Measurements from ENCODE around the gene FMNL2. TPM values are rescaled to one million over a fixed set of nuclear protein-coding genes. Genes with fewer than 3 reads are reported as not detected.

FMNL2 gene
- polyA plus RNA-seq, 3 donors = 0.28 to 3.2 (median 0.71) TPM

DNA sequence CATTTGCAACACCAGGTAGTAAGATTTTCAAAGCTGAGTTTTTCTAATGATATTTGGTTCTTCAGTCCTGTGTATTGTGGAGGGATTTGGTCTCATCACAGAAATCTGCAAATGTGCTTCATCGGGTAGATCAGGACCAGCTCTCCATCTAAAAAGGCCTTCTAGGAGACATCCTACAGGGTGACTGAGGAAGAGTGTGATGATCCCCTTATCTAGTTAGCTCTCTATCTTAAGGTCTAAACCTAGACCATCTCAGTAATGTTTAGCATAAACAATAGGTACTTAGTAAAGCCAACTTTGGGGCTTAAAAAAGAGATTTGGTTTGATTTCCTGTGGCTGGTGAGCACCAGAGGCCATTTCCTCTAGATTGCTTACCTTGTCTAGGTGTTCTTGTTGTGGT is 237.1 kb downstream of the FMNL2 start:
- no peaks in the 10 kb centered on the region for H3K27me3 ChIP-seq (ENCODE audit: control insufficient read depth in 2 of 2, insufficient read depth in 2 of 2, low read length in 2 of 2)
- TF ChIP-seq CTCF (IDR thresholded peaks at IDR 0.05) = no peak
- DNase-seq = no peak
- H3K4me1 ChIP-seq (ENCODE audit: control insufficient read depth in 1 of 2, insufficient read depth in 2 of 2, low read length in 2 of 2) = peaks cover 0 to under 1% of the 10 kb centered on the region in 2 donors
- H3K27me3 Mint-ChIP-seq (ENCODE audit: low read depth in 3 of 3) = peaks cover 0 to 2% (median 0%) of the 10 kb centered on the region in 3 donors
- intact Hi-C loops (cut with micrococcal nuclease) = loop anchor here in 1 of 2 donors (5.0 kb wide), 1 partner anchor 40 kb away; no protein-coding TSS in a partner anchor
- no peaks in the 10 kb centered on the region for H3K79me2 ChIP-seq (ENCODE audit: insufficient read depth, low read length)
- H3K4me3 Mint-ChIP-seq = no peak overlapping the region
- no peak overlapping the region for H3K9ac ChIP-seq (ENCODE audit: insufficient read depth, low read length, poor library complexity, severe bottlenecking)
- no peaks in the 10 kb centered on the region for H4K20me1 ChIP-seq (ENCODE audit: insufficient read depth, low read length)
- peak overlapping the region in 1 of 7 donors; percentile 36 for H3K27ac Mint-ChIP-seq
- H3K4me3 ChIP-seq (replicated peaks in 1 of 3; ENCODE audit: low read depth in 2 of 3, low read length in 3 of 3) = no peak overlapping the region
- no CpG with 5 or more reads among the region's 1 CpG for WGBS (ENCODE audit: insufficient coverage)
- no peaks in the 10 kb centered on the region for H3K36me3 Mint-ChIP-seq
- no peak overlapping the region for H3K27ac ChIP-seq (ENCODE audit: low read depth in 1 of 2, low read length in 2 of 2)
- H3K9me3 ChIP-seq (replicated peaks in 1 of 2; ENCODE audit: control insufficient read depth in 1 of 2, insufficient read depth in 1 of 2, low read length in 2 of 2) = no peaks in the 10 kb centered on the region
- H3K4me2 ChIP-seq (replicated peaks; ENCODE audit: extremely low read depth, low read length, poor library complexity, severe bottlenecking) = no peak overlapping the region
- H2AFZ ChIP-seq (ENCODE audit: insufficient read depth, low read depth, low read length, poor library complexity, severe bottlenecking) = no peak overlapping the region
- H3K9me3 Mint-ChIP-seq = no peaks in the 10 kb centered on the region
- H3K36me3 ChIP-seq (replicated peaks in 1 of 2; ENCODE audit: control insufficient read depth in 1 of 2, insufficient read depth in 2 of 2, low read length in 2 of 2) = no peaks in the 10 kb centered on the region
- H3K4me1 Mint-ChIP-seq = peaks cover 11% of the 10 kb centered on the region

- peak; percentile 75 to 87 (median 80) for DNase-seq
- Histone ChIP-seq H4K20me1 (ENCODE audit: insufficient read depth, low read length) (no peaks in the 10 kb centered on the region), H3K36me3 (replicated peaks in 1 of 2; ENCODE audit: control insufficient read depth in 1 of 2, insufficient read depth in 2 of 2, low read length in 2 of 2) (no peaks in the 10 kb centered on the region), H3K79me2 (ENCODE audit: insufficient read depth, low read length) (no peaks in the 10 kb centered on the region), H3K27me3 (ENCODE audit: control insufficient read depth in 2 of 2, insufficient read depth in 2 of 2, low read length in 2 of 2) (no peaks in the 10 kb centered on the region), H3K4me2 (replicated peaks; ENCODE audit: extremely low read depth, low read length, poor library complexity, severe bottlenecking) (no peak overlapping the region), H3K9me3 (replicated peaks in 1 of 2; ENCODE audit: control insufficient read depth in 1 of 2, insufficient read depth in 1 of 2, low read length in 2 of 2) (no peaks in the 10 kb centered on the region), H3K27ac (ENCODE audit: low read depth in 1 of 2, low read length in 2 of 2) (no peak overlapping the region), H3K9ac (ENCODE audit: insufficient read depth, low read length, poor library complexity, severe bottlenecking) (no peak overlapping the region), H3K4me3 (replicated peaks in 1 of 3; ENCODE audit: low read depth in 2 of 3, low read length in 3 of 3) (no peak overlapping the region), H3K4me1 (ENCODE audit: control insufficient read depth in 1 of 2, insufficient read depth in 2 of 2, low read length in 2 of 2) (no peaks in the 10 kb centered on the region), H2AFZ (ENCODE audit: insufficient read depth, low read depth, low read length, poor library complexity, severe bottlenecking) (no peak overlapping the region)
- intact Hi-C loops (cut with micrococcal nuclease) = loop anchor here in 1 of 2 donors (5.0 kb wide), 1 partner anchor 39 kb away; no protein-coding TSS in a partner anchor
- Mint-ChIP-seq H3K4me3 (no peak overlapping the region), H3K4me1 (peaks cover 11% of the 10 kb centered on the region), H3K27ac (peak overlapping the region in 2 of 7 donors; percentile 61 to 65), H3K27me3 (ENCODE audit: low read depth in 3 of 3) (no peaks in the 10 kb centered on the region), H3K9me3 (no peaks in the 10 kb centered on the region), H3K36me3 (no peaks in the 10 kb centered on the region)
- 63% methylated on average over 1 of the region's 4 CpGs for WGBS (ENCODE audit: insufficient coverage)
- no peak for TF ChIP-seq CTCF (IDR thresholded peaks at IDR 0.05)
These were observed 238.2 kb downstream of the FMNL2 start for GRCh38 chr2:152573168-152573567.
